Endothelial cell of umbilical vein (primary cell): ENCODE measurements around the gene F2. TPM values are rescaled to one million over a fixed set of nuclear protein-coding genes. Genes with fewer than 3 reads are reported as not detected.

ENCODE experiments used
- BruUV-seq: library from RNA; stranded (reverse); fragments of 400-500 nt; replicated peaks from 2 replicates; lab custom pipeline; 2021; lab: Mats Ljungman, UMichigan
- CTCF ChIA-PET: fragments of 300-600, 350-600 bp; sonication (Branson Sonifier 250); formaldehyde crosslinking; loops from one replicate; lab custom pipeline; 2021; ENCODE audit warnings: antibody characterized with exemption, inconsistent platforms; lab: Charles Lee
- POLR2A ChIA-PET: fragments of 300-600, 350-600 bp; sonication (Branson Sonifier 250); formaldehyde crosslinking; loops from one replicate; lab custom pipeline; 2021; ENCODE audit warnings: antibody characterized with exemption, inconsistent platforms; lab: Charles Lee
- DNase-seq: peaks from one replicate; pipeline ENCODE4 v3.0.0-alpha.2; 2011; ENCODE audit warnings: low read depth, low spot score
- FAIRE-seq: peaks from 2 replicates; lab custom pipeline; 2011; peaks lifted over from hg19 to GRCh38; lab: Jason Lieb, UNC
- H2AFZ ChIP-seq: 2 replicates; pipeline ENCODE4 v1.6.0; 2012; ENCODE audit warnings: low read depth, low read length, control low read depth, inconsistent platforms
- H3K27ac ChIP-seq: 2 replicates; pipeline ENCODE4 v1.5.1; 2011; ENCODE audit warnings: low read depth, mild to moderate bottlenecking, control low read depth, low read length, moderate library complexity; ENCODE audit not compliant: insufficient read depth
- H3K27me3 ChIP-seq, 2 experiments: 2 replicates each; pipeline versions ENCODE4 v1.6.0 to v1.6.1; 2011; ENCODE audit warnings: low read length in 2 of 2, mixed read lengths in 1 of 2; ENCODE audit not compliant: control insufficient read depth in 2 of 2, insufficient read depth in 2 of 2
- H3K36me3 ChIP-seq, 2 experiments: 2 replicates in 1 of 2; 3 replicates in 1 of 2; pipeline ENCODE4 v1.5.1; 2011; ENCODE audit warnings: low read length in 2 of 2, mild to moderate bottlenecking in 1 of 2, moderate library complexity in 1 of 2; ENCODE audit not compliant: control insufficient read depth in 2 of 2, insufficient read depth in 2 of 2; ENCODE audit errors: extremely low read depth in 1 of 2
- H3K4me1 ChIP-seq: 3 replicates; pipeline ENCODE4 v1.5.1; 2011; ENCODE audit warnings: mild to moderate bottlenecking, low read length; ENCODE audit not compliant: control insufficient read depth, insufficient read depth; ENCODE audit errors: extremely low read depth
- H3K4me2 ChIP-seq: 2 replicates; pipeline ENCODE4 v1.6.1; 2011; ENCODE audit warnings: low read length, control low read depth, mixed read lengths; ENCODE audit not compliant: insufficient read depth
- H3K4me3 ChIP-seq, 3 experiments: fragments of 200-600 bp in 1 of 3; sonication (generic), shearing (Covaris generic) in 1 of 3; replicated peaks in 1 of 3; 2 replicates each; pipeline ENCODE4 v1.5.1; 2011 to 2016; ENCODE audit warnings: control low read depth in 3 of 3, low read length in 3 of 3, mild to moderate bottlenecking in 2 of 3, inconsistent platforms in 1 of 3, low read depth in 1 of 3, moderate library complexity in 1 of 3; ENCODE audit not compliant: insufficient read depth in 1 of 3
- H3K79me2 ChIP-seq: 2 replicates; pipeline ENCODE4 v1.6.0; 2012; ENCODE audit warnings: low read length, inconsistent platforms; ENCODE audit not compliant: control insufficient read depth, insufficient read depth
- H3K9ac ChIP-seq: replicated peaks from 2 replicates; pipeline ENCODE3; 2011; ENCODE audit warnings: low read length, control low read depth; ENCODE audit not compliant: insufficient read depth; ENCODE audit errors: extremely low read depth
- H3K9me1 ChIP-seq: replicated peaks from 3 replicates; pipeline ENCODE4 v1.6.0; 2011; ENCODE audit warnings: mild to moderate bottlenecking, low read length; ENCODE audit not compliant: control insufficient read depth, insufficient read depth; ENCODE audit errors: extremely low read depth
- H3K9me3 ChIP-seq: replicated peaks from 2 replicates; pipeline ENCODE4 v1.5.1; 2012; ENCODE audit warnings: low read length, inconsistent platforms; ENCODE audit not compliant: control insufficient read depth, insufficient read depth
- H4K20me1 ChIP-seq: replicated peaks from 2 replicates; pipeline ENCODE3; 2011; ENCODE audit warnings: mild to moderate bottlenecking, low read length; ENCODE audit not compliant: control insufficient read depth, insufficient read depth; ENCODE audit errors: extremely low read depth
- CTCF ChIP-seq, 2 donors: IDR thresholded peaks; 1 replicate in 1 of 2; 2 replicates in 1 of 2; pipeline ENCODE4 v1.5.1; 2011; ENCODE audit warnings: low read length in 2 of 2, mild to moderate bottlenecking in 2 of 2, moderate library complexity in 2 of 2, control low read depth in 1 of 2, inconsistent platforms in 1 of 2, low read depth in 1 of 2; ENCODE audit not compliant: insufficient read depth in 1 of 2; ENCODE audit errors: extremely low read depth in 1 of 2
- EZH2 ChIP-seq: IDR thresholded peaks from 2 replicates; pipeline ENCODE4 v1.6.1; 2012; ENCODE audit warnings: borderline replicate concordance, low read depth, mild to moderate bottlenecking, moderate library complexity, low read length, inconsistent platforms; ENCODE audit not compliant: severe bottlenecking
- FOS ChIP-seq: IDR thresholded peaks from 2 replicates; pipeline ENCODE4 v1.6.1; 2011; ENCODE audit warnings: mild to moderate bottlenecking, low read length, moderate library complexity, borderline replicate concordance; ENCODE audit not compliant: insufficient read depth
- GATA2 ChIP-seq: IDR thresholded peaks from 2 replicates; pipeline ENCODE4 v1.7.0; 2011; ENCODE audit warnings: low read depth, mild to moderate bottlenecking, moderate library complexity, mixed read lengths, low read length; ENCODE audit not compliant: insufficient read length, insufficient read depth
- JUN ChIP-seq: IDR thresholded peaks from 2 replicates; pipeline ENCODE4 v1.6.1; 2011; ENCODE audit warnings: borderline replicate concordance, low read depth; ENCODE audit not compliant: insufficient read length, insufficient read depth
- MYC ChIP-seq: IDR thresholded peaks from one replicate; pipeline ENCODE4 v1.6.1; 2011; ENCODE audit warnings: mild to moderate bottlenecking, low read depth, low read length
- POLR2A ChIP-seq: IDR thresholded peaks from 2 replicates; pipeline ENCODE4 v1.6.1; 2012; ENCODE audit warnings: low read depth, mild to moderate bottlenecking, control low read depth, low read length
- POLR2AphosphoS5 ChIP-seq: IDR thresholded peaks from 2 replicates; pipeline ENCODE4 v1.6.1; 2012; ENCODE audit warnings: low read depth, mild to moderate bottlenecking, control low read depth, low read length, moderate library complexity; ENCODE audit not compliant: insufficient read depth
- dilution Hi-C: fragments of 300-500 bp; cut with MboI; formaldehyde crosslinking; loops from one replicate; pipeline ENCODE4 v1.15.0; 2019; ENCODE audit warnings: low sequenced_read_pairs; ENCODE audit not compliant: extremely low pct_ligation_motif_present
- intact Hi-C: fragments of 100-400 bp; cut with micrococcal nuclease; formaldehyde crosslinking; loops from one replicate; pipeline ENCODE4 v1.10.0; 2022
- microRNA-seq: library from miRNA; unstranded; fragments of <30 nt; microRNA quantifications from one replicate; pipeline ENCODE4 v1.2.0, GENCODE V29; 2021; ENCODE audit warnings: borderline number of aligned reads, borderline replicate concordance
- polyA plus RNA-seq, 4 experiments: library from polyadenylated mRNA; depleted of rRNA in 3 of 4; stranded (reverse) in 3 of 4; unstranded in 1 of 4; fragments of >200 nt; gene quantifications; 2 replicates each; pipeline versions ENCODE4 v1.2.1 to v1.2.3, GENCODE V29; 2011 to 2012; ENCODE audit warnings: missing spikeins in 1 of 4
- small RNA-seq: library from RNA; depleted of rRNA; stranded (forward); fragments of <200 nt; gene quantifications from one replicate; pipeline ENCODE3, GENCODE V24; 2012; ENCODE audit warnings: low replicate concordance, low read depth; ENCODE audit not compliant: insufficient read depth, insufficient read length
- total RNA-seq: library from RNA; stranded (reverse); gene quantifications from 2 replicates; pipeline ENCODE4 v1.2.3, GENCODE V29; 2021
- TF ChIP-seq, protein P1 (sequence below): IDR thresholded peaks from 2 replicates; pipeline ENCODE4 v1.6.1; 2011; ENCODE audit not compliant: insufficient read depth, insufficient read length

F2 gene
- total and polyA plus RNA-seq, 2 donors (not counting 3 experiments of a cell fraction or from before 2014, with no cell fraction given) = 0.04 TPM; not detected in 1

GRCh38 chr11:46778416-46778815 lies 59.4 kb downstream of the F2 start:
- ChIA-PET POLR2A (no interaction called here), CTCF (no interaction called here)
- Histone ChIP-seq H3K9me3 (no peaks in the 10 kb centered on the region), H3K4me2 (no peak overlapping the region), H4K20me1 (no peaks in the 10 kb centered on the region), H3K4me3 (no peak overlapping the region), H3K4me1 (no peaks in the 10 kb centered on the region), H3K36me3 (peaks cover 3 to 15% of the 10 kb centered on the region in 2 experiments), H3K9me1 (no peaks in the 10 kb centered on the region), H3K27ac (no peak overlapping the region), H2AFZ (no peak overlapping the region), H3K27me3 (no peaks in the 10 kb centered on the region), H3K9ac (no peak overlapping the region), H3K79me2 (peaks cover 3% of the 10 kb centered on the region)
- TF ChIP-seq POLR2AphosphoS5 = no peak
- no peak for TF ChIP-seq FOS
- TF ChIP-seq, protein P1, sequence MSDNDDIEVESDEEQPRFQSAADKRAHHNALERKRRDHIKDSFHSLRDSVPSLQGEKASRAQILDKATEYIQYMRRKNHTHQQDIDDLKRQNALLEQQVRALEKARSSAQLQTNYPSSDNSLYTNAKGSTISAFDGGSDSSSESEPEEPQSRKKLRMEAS = no peak
- no peak for TF ChIP-seq EZH2
- no peak for TF ChIP-seq POLR2A
- no peak for TF ChIP-seq GATA2
- no peak for TF ChIP-seq CTCF (IDR thresholded peaks at IDR 0.05; ENCODE audit: extremely low read depth in 1 of 2, insufficient read depth in 1 of 2, low read depth in 1 of 2, low read length in 2 of 2)
- TF ChIP-seq JUN = no peak
- TF ChIP-seq MYC = no peak
- BruUV-seq = no TSS peak
- DNase-seq = no peak
- dilution Hi-C loops (no loop called here), intact Hi-C loops (no loop called here)
- FAIRE-seq = no peak

Small RNAs within 50 kb of the gene (microRNA-seq; reads per million reads assigned to microRNA genes)
- 3.5 reads per million for gene MIR5582

Small RNAs within 50 kb of the gene (small RNA-seq; reads per million reads assigned to genes)
- gene MIR5582 (not detected), gene RF00573 (not detected), gene SNORD67 (21.5 reads per million, percentile 80 among the genes with 10 or more reads in this experiment)

Other genes with a start within 250 kb of the F2 start
- 26.5 and 32.4 TPM in 2 replicates for gene AMBRA1, start 125.2 kb upstream of the F2 start, total RNA-seq
- gene AMBRA1, start 125.2 kb upstream of the F2 start, polyA plus RNA-seq = 14.4 and 18.4 TPM in 2 replicates
- 3.2 and 4.7 TPM in 2 replicates for gene HARBI1, start 102.0 kb upstream of the F2 start, total RNA-seq
- 2.7 and 3.1 TPM in 2 replicates for gene HARBI1, start 102.0 kb upstream of the F2 start, polyA plus RNA-seq
- gene ATG13, start 101.7 kb upstream of the F2 start, total RNA-seq = 66.5 and 67.3 TPM in 2 replicates
- gene ATG13, start 101.7 kb upstream of the F2 start, polyA plus RNA-seq = 60.1 and 71.0 TPM in 2 replicates
- gene ARHGAP1, start 18.6 kb upstream of the F2 start, total RNA-seq = 58.2 and 63.4 TPM in 2 replicates
- 30.9 and 31.0 TPM in 2 replicates for gene ARHGAP1, start 18.6 kb upstream of the F2 start, polyA plus RNA-seq
- gene ZNF408, start 18.2 kb upstream of the F2 start, total RNA-seq = 10.3 and 10.9 TPM in 2 replicates
- gene ZNF408, start 18.2 kb upstream of the F2 start, polyA plus RNA-seq = 7.8 and 11.0 TPM in 2 replicates
- 138 and 140 TPM in 2 replicates for gene CKAP5, start 127.1 kb downstream of the F2 start, total RNA-seq
- gene CKAP5, start 127.1 kb downstream of the F2 start, polyA plus RNA-seq = 47.4 and 50.1 TPM in 2 replicates
- gene LRP4, start 199.3 kb downstream of the F2 start, total RNA-seq = 2.0 and 3.8 TPM in 2 replicates
- 0.78 and 0.86 TPM in 2 replicates for gene LRP4, start 199.3 kb downstream of the F2 start, polyA plus RNA-seq
- 25.9 and 29.6 TPM in 2 replicates for gene CSTPP1, start 217.5 kb downstream of the F2 start, total RNA-seq
- 38.2 and 43.1 TPM in 2 replicates for gene CSTPP1, start 217.5 kb downstream of the F2 start, polyA plus RNA-seq